SH-SY5Y (cell line): ENCODE measurements around the gene AKR7A2.

Experiments
- GATA2 ChIP-seq: IDR thresholded peaks from 2 replicates; pipeline ENCODE4 v1.6.1; 2011; ENCODE audit warnings: mild to moderate bottlenecking, low read depth, low read length
- GATA3 ChIP-seq: IDR thresholded peaks from 2 replicates; pipeline ENCODE4 v1.6.1; 2011; ENCODE audit warnings: low read depth, mild to moderate bottlenecking, low read length, moderate library complexity

GRCh38 chr1:19359357-19359756 lies 47.4 kb upstream of the AKR7A2 start:
- TF ChIP-seq GATA2 (no peak), GATA3 (no peak)
